GM12891 (cell line): Measurements from ENCODE around the gene TMPRSS13.

Experiments used
- POLR2A ChIP-seq: IDR thresholded peaks from 2 replicates; pipeline ENCODE4 v1.6.1; 2011; ENCODE audit warnings: low read depth, low read length, control low read depth
- POLR2AphosphoS5 ChIP-seq: IDR thresholded peaks from 2 replicates; pipeline ENCODE4 v1.6.1; 2011; ENCODE audit warnings: low read depth, low read length, control low read depth
- POU2F2 ChIP-seq: IDR thresholded peaks from 2 replicates; pipeline ENCODE4 v1.6.1; 2011; ENCODE audit warnings: low read depth, mild to moderate bottlenecking, control low read depth, low read length, moderate library complexity
- SPI1 ChIP-seq: IDR thresholded peaks from 2 replicates; pipeline ENCODE4 v1.6.1; 2011; ENCODE audit warnings: low read depth, low read length, control low read depth
- TAF1 ChIP-seq: IDR thresholded peaks from 2 replicates; pipeline ENCODE4 v1.6.1; 2011; ENCODE audit warnings: low read depth, low read length, control low read depth

DNA sequence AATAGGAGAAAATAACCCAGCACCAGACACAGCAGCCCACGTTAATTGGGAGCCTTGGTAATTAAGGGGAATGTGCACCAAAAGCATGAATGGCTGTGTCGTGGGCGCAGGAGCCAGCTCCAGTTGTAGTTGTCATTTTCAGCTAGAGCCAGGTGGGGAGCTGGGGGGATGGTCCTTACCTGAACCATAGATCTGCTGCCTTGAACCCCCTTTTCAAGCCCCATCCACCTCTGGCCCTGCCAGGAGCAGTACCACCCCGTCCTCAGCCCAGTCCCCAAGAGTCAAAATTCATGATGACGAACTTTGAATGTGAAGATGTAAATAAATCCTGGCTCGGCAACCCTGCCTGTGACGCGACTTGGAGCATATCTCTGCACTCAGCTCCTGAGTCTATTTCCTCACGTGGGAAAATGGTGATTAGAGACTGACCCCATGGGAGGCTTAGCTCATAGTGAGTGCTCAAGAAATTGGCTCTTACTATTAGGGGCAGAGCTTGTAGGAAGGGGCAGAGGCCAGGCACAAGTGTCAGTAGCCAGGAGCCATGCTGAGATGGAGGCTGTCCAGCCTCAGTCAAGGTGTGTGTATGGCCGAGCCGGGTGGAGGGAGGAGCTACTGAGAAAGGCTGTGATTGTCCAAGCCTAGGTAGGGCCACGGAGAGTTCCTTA lies 52.0 kb downstream of the TMPRSS13 start:
- TF ChIP-seq POLR2AphosphoS5 (no peak), SPI1 (no peak), POLR2A (no peak), TAF1 (no peak), POU2F2 (no peak)
